CD4-positive, CD25-positive, alpha-beta regulatory T cell (primary cell): Measurements from ENCODE around the gene ZNF750. TPM values are rescaled to one million over a fixed set of nuclear protein-coding genes. Genes with fewer than 3 reads are reported as not detected.

Experiments used
- ATAC-seq, 2 donors: fragments of 150-1000 bp; cut with Tn5 transposase; one replicate each; pipeline ENCODE4 v1.10.0; 2021; ENCODE audit warnings: low read depth in 2 of 2, moderate number of reproducible peaks in 2 of 2, moderate library complexity in 1 of 2
- DNase-seq, 3 donors: peaks; one replicate each; pipeline versions ENCODE4 v3.0.0 to v3.0.0-alpha.2; 2012 to 2022; ENCODE audit warnings: mixed read lengths in 1 of 3
- H3K27ac ChIP-seq: one replicate; pipeline ENCODE4 v1.7.0; 2013; ENCODE audit warnings: mild to moderate bottlenecking, low read length; ENCODE audit not compliant: insufficient read depth, poor library complexity, severe bottlenecking
- H3K27me3 ChIP-seq: one replicate; pipeline ENCODE4 v1.7.0; 2013; ENCODE audit warnings: low read length; ENCODE audit not compliant: control insufficient read depth, insufficient read depth
- H3K36me3 ChIP-seq: one replicate; pipeline ENCODE4 v1.7.0; 2013; ENCODE audit warnings: mild to moderate bottlenecking, low read length, moderate library complexity; ENCODE audit not compliant: control insufficient read depth, insufficient read depth
- H3K4me1 ChIP-seq: 2 replicates; pipeline ENCODE4 v1.7.0; 2013; ENCODE audit warnings: mild to moderate bottlenecking, low read length; ENCODE audit not compliant: insufficient read depth, control insufficient read depth, poor library complexity, severe bottlenecking
- H3K4me3 ChIP-seq: one replicate; pipeline ENCODE4 v1.7.0; 2013; ENCODE audit warnings: low read depth, mild to moderate bottlenecking, low read length, moderate library complexity
- H3K9me3 ChIP-seq, 2 experiments: 1 replicate in 1 of 2; 2 replicates in 1 of 2; pipeline ENCODE4 v1.7.0; 2013; ENCODE audit warnings: low read length in 2 of 2, mild to moderate bottlenecking in 1 of 2, moderate library complexity in 1 of 2; ENCODE audit not compliant: control insufficient read depth in 2 of 2
- H3K27ac Mint-ChIP-seq, 3 donors: one replicate each; pipeline ENCODE4 v1.8.0; 2020 to 2022; ENCODE audit warnings: mild to moderate bottlenecking in 3 of 3, mixed read lengths in 3 of 3, moderate library complexity in 2 of 3
- H3K27me3 Mint-ChIP-seq: one replicate; pipeline ENCODE4 v1.8.0; 2022; ENCODE audit warnings: mild to moderate bottlenecking, mixed read lengths
- H3K36me3 Mint-ChIP-seq: one replicate; pipeline ENCODE4 v1.8.0; 2020; ENCODE audit warnings: mixed read lengths
- H3K4me1 Mint-ChIP-seq, 4 donors: one replicate each; pipeline ENCODE4 v1.8.0; 2020 to 2022; ENCODE audit warnings: mixed read lengths in 4 of 4, mild to moderate bottlenecking in 1 of 4
- H3K4me3 Mint-ChIP-seq, 4 donors: one replicate each; pipeline ENCODE4 v1.8.0; 2020 to 2022; ENCODE audit warnings: mild to moderate bottlenecking in 4 of 4, mixed read lengths in 4 of 4, moderate library complexity in 3 of 4
- H3K9me3 Mint-ChIP-seq, 7 donors: one replicate each; pipeline ENCODE4 v1.8.0; 2020 to 2022; ENCODE audit warnings: mixed read lengths in 7 of 7, mild to moderate bottlenecking in 3 of 7, moderate library complexity in 2 of 7
- polyA plus RNA-seq, 4 donors: library from polyadenylated mRNA; unstranded; fragments of 300-500 nt; fragmentation: Illumina TruSeq; gene quantifications; one replicate each; pipeline ENCODE4 v1.2.3, GENCODE V29; 2021
- total RNA-seq: library from RNA; stranded (reverse); gene quantifications from one replicate; pipeline ENCODE4 v1.2.3, GENCODE V29; 2022

The ZNF750 gene
- total and polyA plus RNA-seq, 5 donors from 2014 or later, result 0.07 TPM; not detected in 4

- Histone ChIP-seq H3K36me3 (peaks cover 8% of the 10 kb centered on the region), H3K27ac (no peak overlapping the region), H3K9me3 (no peaks in the 10 kb centered on the region), H3K4me1 (no peaks in the 10 kb centered on the region), H3K27me3 (no peaks in the 10 kb centered on the region), H3K4me3 (no peak overlapping the region)
- ATAC-seq (no peak), DNase-seq (no peak)
- Mint-ChIP-seq H3K36me3 (peaks cover 11% of the 10 kb centered on the region), H3K27ac (no peak overlapping the region), H3K4me1 (peaks cover 3 to 9% (median 7%) of the 10 kb centered on the region in 4 donors), H3K4me3 (no peak overlapping the region), H3K27me3 (no peaks in the 10 kb centered on the region), H3K9me3 (no peaks in the 10 kb centered on the region)
Observed at GRCh38 chr17:82783498-82783897, 56.3 kb downstream of the ZNF750 start.

DNA sequence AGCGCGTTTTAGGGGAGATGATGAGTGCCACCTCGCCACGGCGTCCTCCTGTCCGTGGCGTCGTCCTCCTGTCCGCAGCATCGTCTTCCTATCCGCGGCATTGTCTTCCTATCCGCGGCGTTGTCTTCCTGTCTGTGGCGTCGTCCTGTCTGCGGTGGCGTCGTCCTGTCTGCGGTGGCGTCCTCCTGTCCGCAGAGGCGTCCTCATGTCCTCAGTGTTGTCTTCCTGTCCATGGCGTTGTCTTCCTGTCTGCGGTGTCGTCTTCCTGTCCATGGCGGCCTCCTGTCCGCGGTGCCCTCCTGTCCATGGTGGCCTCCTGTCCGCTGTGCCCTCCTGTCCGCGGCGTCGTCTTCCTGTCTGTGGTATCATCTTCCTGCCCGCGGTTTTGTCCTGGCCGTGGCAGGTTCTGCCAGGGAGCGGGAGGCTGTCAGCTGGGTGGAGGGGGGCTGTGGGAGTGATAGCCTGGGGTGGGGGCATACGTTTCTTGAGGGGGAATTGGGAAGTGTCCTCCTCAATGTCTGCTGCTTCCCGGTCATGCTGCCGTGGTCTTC is 57.1 kb downstream of the ZNF750 start:
- Histone ChIP-seq H3K9me3 (no peaks in the 10 kb centered on the region), H3K36me3 (peaks cover 8% of the 10 kb centered on the region), H3K27ac (no peak overlapping the region), H3K27me3 (no peaks in the 10 kb centered on the region), H3K4me1 (no peaks in the 10 kb centered on the region), H3K4me3 (no peak overlapping the region)
- no peak for ATAC-seq
- peak overlapping the region in 1 of 3 donors; percentile 48 for H3K27ac Mint-ChIP-seq
- no peak overlapping the region for H3K4me3 Mint-ChIP-seq
- DNase-seq, result no peak
- peaks cover 3 to 9% (median 7%) of the 10 kb centered on the region in 4 donors for H3K4me1 Mint-ChIP-seq
- H3K36me3 Mint-ChIP-seq, result peaks cover 8% of the 10 kb centered on the region
- no peaks in the 10 kb centered on the region for H3K9me3 Mint-ChIP-seq
- no peaks in the 10 kb centered on the region for H3K27me3 Mint-ChIP-seq

DNA sequence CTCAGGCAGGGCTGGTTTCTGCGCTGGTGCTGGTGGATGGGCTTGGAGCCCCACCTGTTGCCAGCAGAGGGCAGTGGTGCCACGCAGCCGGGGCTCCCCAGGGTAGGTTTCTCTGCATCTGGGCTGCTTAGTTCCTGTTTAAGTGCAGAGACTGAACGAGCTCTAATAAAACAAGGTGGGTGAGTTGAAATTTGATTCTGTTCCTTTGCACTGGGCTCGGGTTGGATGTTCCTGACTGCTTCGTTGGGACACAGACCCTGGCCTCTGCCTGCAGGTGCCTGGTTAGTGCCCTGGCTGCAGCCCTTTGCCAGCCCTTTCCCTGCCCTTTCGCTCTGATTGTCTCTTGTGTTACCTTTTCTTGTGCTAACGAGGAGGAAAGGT is 57.9 kb downstream of the ZNF750 start:
- Histone ChIP-seq H3K4me3 (no peak overlapping the region), H3K27me3 (no peaks in the 10 kb centered on the region), H3K4me1 (no peaks in the 10 kb centered on the region), H3K36me3 (peaks cover 8% of the 10 kb centered on the region), H3K27ac (no peak overlapping the region), H3K9me3 (no peaks in the 10 kb centered on the region)
- Mint-ChIP-seq H3K36me3 (peaks cover 14% of the 10 kb centered on the region), H3K27me3 (no peaks in the 10 kb centered on the region), H3K4me3 (no peak overlapping the region), H3K27ac (peak overlapping the region in 1 of 3 donors; percentile 93), H3K4me1 (peaks cover 9 to 13% (median 12%) of the 10 kb centered on the region in 4 donors), H3K9me3 (no peaks in the 10 kb centered on the region)
- DNase-seq (peak; percentile 65 to 84 (median 82)), ATAC-seq (peak; percentile 99)

DNA sequence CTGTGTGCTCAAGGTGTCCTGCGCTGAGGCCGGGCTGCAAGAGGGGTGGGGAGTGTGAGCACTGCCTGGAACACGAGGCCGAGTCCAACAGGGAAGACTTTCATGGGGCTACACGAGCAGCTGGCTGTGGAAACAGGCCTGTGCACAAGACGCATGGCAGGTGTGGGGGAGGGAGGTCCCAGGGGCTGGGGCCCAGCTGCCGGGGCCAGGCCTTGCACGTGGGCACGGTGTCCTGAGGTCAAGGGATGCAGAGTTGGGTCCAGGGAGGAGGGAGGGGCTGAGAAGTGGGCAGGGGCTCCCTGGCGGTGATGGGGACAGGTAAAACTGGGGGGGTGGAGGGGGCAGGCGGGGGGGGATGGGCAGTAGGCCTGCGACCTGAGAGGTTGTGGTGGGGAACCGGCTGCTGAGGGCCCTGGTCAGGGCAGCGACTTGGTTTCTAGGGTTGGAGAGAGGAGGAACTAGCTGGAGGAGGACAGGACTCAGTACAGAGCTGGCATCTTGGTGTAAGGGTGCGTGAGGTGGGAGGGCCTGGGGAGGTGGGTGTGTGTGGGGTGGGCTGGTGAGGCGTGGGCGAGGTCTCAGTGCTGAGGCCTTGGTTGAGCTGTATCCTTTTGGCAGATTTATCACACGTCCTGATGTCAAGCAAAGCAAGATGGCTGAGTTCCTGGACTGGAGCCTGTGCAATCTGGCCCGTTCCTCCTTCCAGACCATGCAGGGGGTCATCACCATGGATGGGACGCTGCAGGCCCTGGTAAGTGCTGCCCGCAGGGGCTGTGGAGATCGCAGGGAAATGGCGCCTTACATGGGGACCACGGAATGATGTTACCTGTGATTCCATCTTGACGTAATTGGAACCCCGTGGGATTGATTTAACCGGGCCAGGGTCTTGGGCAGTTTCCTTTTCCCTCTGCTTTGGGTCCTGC is 58.6 kb downstream of the ZNF750 start:
- Mint-ChIP-seq H3K36me3 (peaks cover 14% of the 10 kb centered on the region), H3K9me3 (no peaks in the 10 kb centered on the region), H3K27ac (peak overlapping the region in 1 of 3 donors; percentile 93), H3K4me3 (no peak overlapping the region), H3K4me1 (peaks cover 9 to 15% (median 13%) of the 10 kb centered on the region in 4 donors), H3K27me3 (no peaks in the 10 kb centered on the region)
- Histone ChIP-seq H3K4me1 (no peaks in the 10 kb centered on the region), H3K27ac (no peak overlapping the region), H3K36me3 (peaks cover 8% of the 10 kb centered on the region), H3K9me3 (no peaks in the 10 kb centered on the region), H3K27me3 (no peaks in the 10 kb centered on the region), H3K4me3 (no peak overlapping the region)
- ATAC-seq (peak in 1 of 2 donors; percentile 9), DNase-seq (no peak)

GRCh38 chr17:82780195-82780594 is 59.6 kb downstream of the ZNF750 start:
- H3K27me3 ChIP-seq, result no peaks in the 10 kb centered on the region
- no peaks in the 10 kb centered on the region for H3K9me3 ChIP-seq
- H3K4me1 Mint-ChIP-seq, result peaks cover 9 to 15% (median 13%) of the 10 kb centered on the region in 4 donors
- no peak overlapping the region for H3K4me3 ChIP-seq
- H3K36me3 Mint-ChIP-seq, result peaks cover 14% of the 10 kb centered on the region
- H3K36me3 ChIP-seq, result peaks cover 8% of the 10 kb centered on the region
- H3K27me3 Mint-ChIP-seq, result no peaks in the 10 kb centered on the region
- peaks cover 2% of the 10 kb centered on the region for H3K4me1 ChIP-seq
- ATAC-seq, result no peak
- no peaks in the 10 kb centered on the region for H3K9me3 Mint-ChIP-seq
- H3K4me3 Mint-ChIP-seq, result no peak overlapping the region
- no peak for DNase-seq
- peak overlapping the region in 1 of 3 donors; percentile 71 for H3K27ac Mint-ChIP-seq
- no peak overlapping the region for H3K27ac ChIP-seq

DNA sequence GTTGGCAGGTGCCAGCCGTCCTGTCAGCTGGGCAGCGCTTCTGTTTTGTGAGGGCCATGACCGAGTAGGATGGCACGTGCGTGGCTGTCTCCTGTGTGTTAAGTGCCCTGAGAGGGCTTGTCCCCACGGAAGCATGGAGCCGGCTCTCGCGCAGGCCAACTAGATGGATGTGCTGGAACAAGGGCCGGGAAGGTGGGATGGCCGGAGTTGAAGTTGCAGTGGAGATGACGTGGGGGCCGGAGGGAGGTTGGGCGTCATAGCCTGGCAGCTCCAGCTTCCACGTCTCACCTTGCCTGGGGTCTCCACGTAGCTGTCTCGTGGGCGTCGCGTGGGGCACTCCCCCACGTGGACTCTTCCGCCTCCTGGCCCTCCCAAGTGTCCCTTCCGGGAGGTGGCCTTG is 60.3 kb downstream of the ZNF750 start:
- H3K4me1 Mint-ChIP-seq, result peaks cover 9 to 15% (median 13%) of the 10 kb centered on the region in 4 donors
- H3K27me3 ChIP-seq, result no peaks in the 10 kb centered on the region
- peaks cover 14% of the 10 kb centered on the region for H3K36me3 Mint-ChIP-seq
- peaks cover 7% of the 10 kb centered on the region for H3K4me1 ChIP-seq
- no peak overlapping the region for H3K4me3 ChIP-seq
- H3K27ac ChIP-seq, result no peak overlapping the region
- no peaks in the 10 kb centered on the region for H3K9me3 ChIP-seq
- H3K4me3 Mint-ChIP-seq, result no peak overlapping the region
- H3K9me3 Mint-ChIP-seq, result no peaks in the 10 kb centered on the region
- H3K27ac Mint-ChIP-seq, result no peak overlapping the region
- H3K36me3 ChIP-seq, result peaks cover 8% of the 10 kb centered on the region
- DNase-seq (no peak), ATAC-seq (no peak)
- H3K27me3 Mint-ChIP-seq, result no peaks in the 10 kb centered on the region
